H1 (cell line): Measurements from ENCODE around the gene RGS14.

Source experiments
- ATF2 ChIP-seq: IDR thresholded peaks from 2 replicates; pipeline ENCODE4 v1.6.1; 2012; ENCODE audit warnings: low read length, inconsistent platforms
- BCL11A ChIP-seq, 2 experiments: IDR thresholded peaks; one replicate each; pipeline ENCODE4 v1.6.1; 2011; ENCODE audit warnings: low read depth in 2 of 2, low read length in 2 of 2, mild to moderate bottlenecking in 2 of 2
- CBX5 ChIP-seq: fragments of 300-800, 300-1000 bp; sonication (generic); IDR thresholded peaks from 2 replicates; pipeline ENCODE4 v1.7.1; 2016; ENCODE audit warnings: antibody characterized with exemption, low read length, low read depth
- E2F6 ChIP-seq: IDR thresholded peaks from 2 replicates; pipeline ENCODE4 v1.6.1; 2012; ENCODE audit warnings: inconsistent platforms
- EP300 ChIP-seq, 2 experiments: IDR thresholded peaks; 1 replicate in 1 of 2; 2 replicates in 1 of 2; pipeline ENCODE4 v1.6.1; 2011 to 2012; ENCODE audit warnings: low read depth in 2 of 2, low read length in 2 of 2, mild to moderate bottlenecking in 2 of 2, borderline replicate concordance in 1 of 2, inconsistent platforms in 1 of 2, moderate library complexity in 1 of 2
- EZH2 ChIP-seq: fragments of 200-600 bp; sonication (generic); IDR thresholded peaks from 2 replicates; pipeline ENCODE4 v1.7.1; 2012; ENCODE audit warnings: low read depth, mild to moderate bottlenecking, moderate library complexity, low read length, inconsistent platforms; ENCODE audit not compliant: severe bottlenecking
- KDM5A ChIP-seq: fragments of 200-600 bp; IDR thresholded peaks from 2 replicates; pipeline ENCODE4 v1.7.1; 2012; ENCODE audit warnings: mild to moderate bottlenecking, low read length, inconsistent platforms, mixed read lengths
- POLR2A ChIP-seq, 2 experiments: IDR thresholded peaks; 1 replicate in 1 of 2; 2 replicates in 1 of 2; pipeline ENCODE4 v1.6.1; 2011; ENCODE audit warnings: low read depth in 2 of 2, low read length in 2 of 2, mild to moderate bottlenecking in 2 of 2; ENCODE audit errors: control extremely low read depth in 1 of 2
- POLR2AphosphoS5 ChIP-seq: IDR thresholded peaks from 2 replicates; pipeline ENCODE4 v1.6.1; 2011; ENCODE audit warnings: low read depth, low read length
- TAF7 ChIP-seq: optimal IDR thresholded peaks from 2 replicates; pipeline ENCODE3; 2011; ENCODE audit warnings: low read depth, mild to moderate bottlenecking, inconsistent platforms, low read length, moderate library complexity, borderline replicate concordance
- TF ChIP-seq, protein P1 (sequence below), 3 experiments: IDR thresholded peaks; 1 replicate in 2 of 3; 2 replicates in 1 of 3; pipeline versions ENCODE4 v1.5.1 to v1.6.1; 2011; ENCODE audit warnings: low read length in 3 of 3, mild to moderate bottlenecking in 3 of 3, inconsistent platforms in 2 of 3, low read depth in 1 of 3, moderate library complexity in 1 of 3; ENCODE audit not compliant: insufficient read depth in 1 of 3; ENCODE audit errors: control extremely low read depth in 1 of 3
- TF ChIP-seq, protein P2 (sequence below): IDR thresholded peaks from 2 replicates; pipeline ENCODE4 v1.6.1; 2012; ENCODE audit warnings: inconsistent platforms

DNA sequence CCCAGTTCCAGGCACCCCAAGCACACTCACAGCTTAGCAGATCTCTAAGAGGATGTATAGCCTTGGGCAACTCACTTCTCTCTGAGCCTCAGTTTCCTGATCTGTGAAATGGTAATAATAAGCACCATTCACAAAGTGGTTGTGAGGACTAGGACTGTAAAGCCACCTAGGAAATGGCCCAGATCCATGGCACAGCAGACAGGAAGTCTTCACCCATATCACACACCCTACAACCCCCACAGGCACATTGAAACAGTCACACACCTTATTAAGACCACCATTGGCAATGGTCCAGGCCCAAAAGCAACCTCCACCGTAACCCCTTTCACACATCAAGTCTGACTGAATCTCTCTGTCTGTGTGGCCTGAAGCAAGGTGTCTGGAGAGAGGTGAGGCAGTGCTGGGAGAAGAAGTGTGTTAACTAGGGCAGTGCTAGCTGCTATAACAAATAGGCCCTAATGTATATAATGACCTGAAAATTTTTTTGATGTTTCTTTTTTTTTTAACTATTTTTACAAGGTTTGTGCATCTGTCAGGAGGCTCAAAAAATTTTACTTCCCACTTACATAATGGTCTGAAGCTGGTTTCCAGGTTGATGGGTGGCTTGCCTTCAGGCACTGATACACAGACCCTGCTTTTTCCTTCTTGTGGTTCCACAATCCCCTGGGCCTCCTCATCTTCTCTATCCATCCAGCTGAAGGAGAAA lies 2.4 kb upstream of the RGS14 start:
- TF ChIP-seq, protein P1, sequence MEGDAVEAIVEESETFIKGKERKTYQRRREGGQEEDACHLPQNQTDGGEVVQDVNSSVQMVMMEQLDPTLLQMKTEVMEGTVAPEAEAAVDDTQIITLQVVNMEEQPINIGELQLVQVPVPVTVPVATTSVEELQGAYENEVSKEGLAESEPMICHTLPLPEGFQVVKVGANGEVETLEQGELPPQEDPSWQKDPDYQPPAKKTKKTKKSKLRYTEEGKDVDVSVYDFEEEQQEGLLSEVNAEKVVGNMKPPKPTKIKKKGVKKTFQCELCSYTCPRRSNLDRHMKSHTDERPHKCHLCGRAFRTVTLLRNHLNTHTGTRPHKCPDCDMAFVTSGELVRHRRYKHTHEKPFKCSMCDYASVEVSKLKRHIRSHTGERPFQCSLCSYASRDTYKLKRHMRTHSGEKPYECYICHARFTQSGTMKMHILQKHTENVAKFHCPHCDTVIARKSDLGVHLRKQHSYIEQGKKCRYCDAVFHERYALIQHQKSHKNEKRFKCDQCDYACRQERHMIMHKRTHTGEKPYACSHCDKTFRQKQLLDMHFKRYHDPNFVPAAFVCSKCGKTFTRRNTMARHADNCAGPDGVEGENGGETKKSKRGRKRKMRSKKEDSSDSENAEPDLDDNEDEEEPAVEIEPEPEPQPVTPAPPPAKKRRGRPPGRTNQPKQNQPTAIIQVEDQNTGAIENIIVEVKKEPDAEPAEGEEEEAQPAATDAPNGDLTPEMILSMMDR (IDR thresholded peaks at IDR 0.05; ENCODE audit: control extremely low read depth in 1 of 3, insufficient read depth in 1 of 3, low read depth in 1 of 3, low read length in 3 of 3): no peak
- TF ChIP-seq POLR2A (IDR thresholded peaks at IDR 0.05; ENCODE audit: control extremely low read depth in 1 of 2, low read depth in 2 of 2, low read length in 2 of 2) (no peak), E2F6 (no peak), CBX5 (no peak), ATF2 (no peak), EZH2 (no peak), TAF7 (no peak), POLR2AphosphoS5 (no peak), KDM5A (no peak), BCL11A (IDR thresholded peaks at IDR 0.05; ENCODE audit: low read depth in 2 of 2, low read length in 2 of 2) (no peak), EP300 (IDR thresholded peaks at IDR 0.05; ENCODE audit: borderline replicate concordance in 1 of 2, low read depth in 2 of 2, low read length in 2 of 2) (no peak)
- TF ChIP-seq, protein P2, sequence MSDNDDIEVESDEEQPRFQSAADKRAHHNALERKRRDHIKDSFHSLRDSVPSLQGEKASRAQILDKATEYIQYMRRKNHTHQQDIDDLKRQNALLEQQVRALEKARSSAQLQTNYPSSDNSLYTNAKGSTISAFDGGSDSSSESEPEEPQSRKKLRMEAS: no peak
